Non-pigmented ciliary epithelial cell (primary cell): ENCODE data around the gene GNA12.
A peak's percentile ranks its signal among the peaks of the same experiment; 100 is the strongest.

Experiments used
- DNase-seq: peaks from one replicate; pipeline ENCODE4 v3.0.0-alpha.2; 2010; ENCODE audit warnings: low read depth

The GNA12 gene, protein sequence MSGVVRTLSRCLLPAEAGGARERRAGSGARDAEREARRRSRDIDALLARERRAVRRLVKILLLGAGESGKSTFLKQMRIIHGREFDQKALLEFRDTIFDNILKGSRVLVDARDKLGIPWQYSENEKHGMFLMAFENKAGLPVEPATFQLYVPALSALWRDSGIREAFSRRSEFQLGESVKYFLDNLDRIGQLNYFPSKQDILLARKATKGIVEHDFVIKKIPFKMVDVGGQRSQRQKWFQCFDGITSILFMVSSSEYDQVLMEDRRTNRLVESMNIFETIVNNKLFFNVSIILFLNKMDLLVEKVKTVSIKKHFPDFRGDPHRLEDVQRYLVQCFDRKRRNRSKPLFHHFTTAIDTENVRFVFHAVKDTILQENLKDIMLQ

DNA sequence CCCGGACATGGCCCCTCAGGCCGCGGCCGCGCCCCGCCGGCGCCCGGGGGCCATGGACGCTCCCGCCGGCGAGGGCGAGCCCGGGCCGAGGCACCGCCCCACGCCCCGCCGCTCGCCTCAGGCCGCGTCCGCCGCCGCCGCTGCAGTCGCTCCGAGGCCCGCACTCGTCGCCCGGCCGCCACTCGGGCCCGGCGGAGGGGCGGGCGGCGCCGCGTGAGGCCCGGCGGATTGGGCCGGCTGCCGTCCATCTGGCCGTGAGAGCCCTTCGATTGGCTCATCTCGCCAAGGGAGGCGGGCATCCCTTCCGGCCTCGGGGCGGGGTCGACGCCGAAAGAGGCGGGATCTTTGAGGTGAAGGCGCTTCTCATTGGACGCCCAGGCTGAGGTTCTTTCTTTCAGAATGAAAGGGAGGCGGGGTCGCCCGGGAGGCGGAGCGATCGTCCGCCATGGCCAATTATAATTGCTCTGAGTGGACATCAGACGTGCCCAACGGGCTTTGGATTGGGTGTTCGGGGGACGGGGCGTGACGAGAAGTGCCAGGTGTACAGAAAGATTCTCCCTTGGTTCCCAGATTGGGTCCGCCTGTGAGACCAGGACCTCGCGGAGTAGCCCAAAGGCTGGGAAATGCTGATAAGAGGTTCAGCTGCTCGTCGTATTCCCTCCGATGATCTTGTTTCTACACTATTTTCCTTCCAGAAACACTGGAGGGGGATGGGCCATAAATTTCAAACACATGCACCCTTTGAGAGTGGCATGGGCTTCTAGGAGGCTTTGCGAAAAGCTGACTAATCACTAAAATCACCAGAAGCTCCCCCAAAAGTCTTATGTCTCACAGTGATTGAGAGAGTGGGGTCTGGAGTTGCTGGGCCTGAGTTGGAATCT is at the start of gene GNA12:
GNA12 (minus strand) TSS at position 156 of the 881 bp plus-strand sequence; CDS start at position 9, 147 bp downstream.
- DNase-seq = peak; percentile 91

DNA sequence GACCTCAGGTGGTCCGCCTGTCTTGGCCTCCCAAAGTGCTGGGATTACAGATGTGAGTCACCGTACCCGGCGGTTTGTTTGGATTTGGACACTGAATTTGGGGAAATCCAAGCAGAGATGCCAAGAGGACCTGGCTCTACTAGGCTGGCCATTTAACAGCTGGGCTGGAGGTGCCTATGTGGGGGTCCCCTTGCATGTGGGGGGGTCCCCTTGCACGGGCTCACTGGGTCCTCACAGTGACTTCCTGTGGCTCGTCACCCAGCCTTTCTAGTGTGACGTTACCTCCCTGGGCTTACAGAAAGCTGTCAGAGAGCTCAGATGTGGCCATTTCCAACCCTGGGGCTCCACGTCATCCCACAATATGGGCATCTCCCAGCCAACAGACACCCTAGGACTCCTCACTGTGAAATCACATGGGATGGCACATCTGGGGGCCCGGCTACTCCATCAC is 49.3 kb upstream of the GNA12 start:
- DNase-seq = no peak

DNA sequence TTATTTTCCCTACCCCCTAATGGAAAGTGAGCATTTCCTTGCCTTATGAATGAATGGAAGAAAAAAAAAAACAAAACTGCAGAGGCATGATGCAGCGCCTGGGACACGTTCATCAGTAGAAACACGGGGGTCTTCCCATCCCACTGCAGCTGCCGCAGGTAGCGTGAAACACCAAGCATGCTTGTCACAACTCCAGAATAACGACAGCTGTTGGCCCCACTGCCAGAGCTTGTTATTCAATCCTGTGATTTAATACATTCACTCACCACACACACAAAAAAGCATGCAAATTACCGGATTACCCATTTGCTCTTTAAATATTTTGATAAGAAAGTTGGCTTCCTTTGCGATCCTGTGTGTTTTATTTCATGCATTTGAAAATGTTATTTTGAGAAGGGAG is 48.4 kb upstream of the GNA12 start:
- no peak for DNase-seq

DNA sequence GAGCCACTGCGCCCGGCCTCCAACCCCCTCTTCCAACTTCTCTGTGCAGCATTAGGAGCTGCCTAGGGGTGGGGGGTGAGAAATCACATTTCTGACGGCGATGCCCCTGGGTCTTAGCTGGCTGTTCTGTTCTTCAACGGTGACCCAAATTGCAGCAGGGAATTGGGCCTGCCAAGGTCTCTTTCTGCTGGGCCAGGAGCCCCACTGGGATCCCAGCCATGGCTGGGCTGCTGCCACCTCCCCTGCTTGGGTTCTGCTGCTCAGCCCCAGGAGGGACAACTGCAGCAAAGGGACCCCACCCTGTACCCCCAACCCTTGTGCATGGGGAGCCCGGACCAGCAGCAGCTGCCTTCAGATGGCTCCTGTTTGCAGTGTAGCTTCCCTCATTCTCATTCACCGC is 43.7 kb upstream of the GNA12 start:
- no peak for DNase-seq

DNA sequence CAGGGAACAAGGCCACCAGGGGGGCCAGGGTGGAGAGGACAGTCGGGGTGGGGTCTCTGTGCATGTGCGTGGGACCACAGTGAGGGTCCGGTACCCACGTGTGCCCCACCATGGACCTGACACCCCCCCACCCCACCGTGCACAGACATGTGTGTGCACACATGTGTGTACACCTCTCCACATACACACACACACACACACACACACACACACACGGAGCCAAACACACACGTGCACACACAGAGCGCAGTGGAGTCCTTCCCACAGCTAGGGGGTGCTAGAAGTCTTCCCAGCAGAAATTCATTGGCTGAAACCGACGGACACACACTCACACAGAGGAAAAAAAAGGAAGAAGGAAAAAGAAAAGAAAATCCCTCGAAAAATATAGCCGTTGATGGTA is 42.8 kb upstream of the GNA12 start:
- peak; percentile 70 for DNase-seq

DNA sequence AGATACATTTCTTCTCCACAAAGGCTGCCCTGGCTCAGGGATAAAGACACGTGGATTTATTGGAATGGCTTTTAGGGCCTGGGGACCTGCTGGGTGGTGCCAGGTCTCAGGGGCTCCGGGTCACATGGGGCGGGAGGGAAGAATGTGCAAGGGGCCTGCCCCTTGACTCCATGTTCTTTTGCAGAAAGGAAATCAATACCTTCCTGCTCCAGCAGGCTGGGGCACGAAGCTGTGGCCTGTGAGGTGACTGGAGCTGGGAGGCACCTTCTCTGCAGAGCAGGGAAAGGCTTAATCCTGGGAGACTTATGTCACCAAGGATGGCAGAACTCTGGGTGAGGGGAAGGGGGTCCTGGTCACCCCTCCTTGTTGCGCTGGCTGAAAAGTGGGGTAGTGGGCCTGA is 42.3 kb upstream of the GNA12 start:
- DNase-seq = no peak

DNA sequence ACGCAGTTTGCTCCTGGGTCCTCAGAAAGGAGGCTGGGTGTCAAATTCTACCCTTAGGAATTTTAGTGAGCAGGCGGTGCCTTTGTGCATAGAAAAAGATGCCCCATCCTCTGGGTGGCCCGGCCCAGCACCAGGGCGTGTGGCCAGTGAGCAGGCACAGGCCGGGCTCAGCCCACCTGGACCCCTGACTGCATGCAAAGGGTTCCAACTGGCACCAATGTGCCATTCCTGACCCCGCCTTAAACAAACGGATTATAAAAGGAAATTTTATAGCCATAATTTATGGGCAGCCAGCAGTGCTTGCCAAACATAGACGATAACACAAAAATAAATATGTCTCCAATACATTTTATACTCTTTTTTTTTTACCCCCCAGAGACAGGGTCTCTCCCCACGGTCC is 40.1 kb upstream of the GNA12 start:
- no peak for DNase-seq

DNA sequence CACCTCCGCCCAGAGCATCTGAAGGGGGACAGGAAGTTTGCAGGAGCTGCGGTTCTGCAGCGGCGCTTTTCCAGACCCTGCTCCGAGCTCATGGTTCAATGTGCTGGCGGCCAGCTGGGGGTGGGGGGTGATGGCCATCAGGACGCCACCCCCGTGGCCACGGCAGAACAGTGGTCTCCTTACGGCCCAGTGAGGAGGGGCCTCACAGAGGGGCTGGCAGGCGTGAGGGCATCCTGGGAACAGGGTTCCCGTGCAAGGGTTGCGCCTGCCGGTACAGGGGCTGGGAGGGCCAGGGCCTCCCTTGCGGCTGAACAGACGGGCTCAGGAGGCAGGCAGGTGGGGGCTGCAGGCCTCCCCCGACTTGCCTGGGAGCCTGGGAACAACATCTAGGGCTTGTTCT is 39.0 kb upstream of the GNA12 start:
- no peak for DNase-seq

DNA sequence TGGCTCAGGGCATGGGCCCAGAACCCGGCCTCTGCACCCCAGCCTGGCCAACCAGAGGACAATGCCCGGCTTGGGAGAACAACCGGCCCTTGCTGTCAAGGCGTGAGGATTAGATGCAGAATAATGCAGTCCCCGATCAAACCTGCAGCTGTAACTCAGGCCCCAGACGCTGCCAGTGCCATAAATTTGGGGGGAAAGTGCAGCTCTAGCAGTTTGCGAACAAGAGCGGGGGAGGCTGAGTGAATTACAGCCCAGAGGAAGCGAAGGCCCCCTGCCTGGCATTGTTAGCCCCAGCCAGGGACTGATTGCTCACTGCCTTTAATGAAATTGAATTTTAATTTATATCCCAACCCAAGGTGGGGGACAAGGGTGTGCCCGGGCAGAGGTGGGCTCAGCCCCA is 38.0 kb upstream of the GNA12 start:
- no peak for DNase-seq

DNA sequence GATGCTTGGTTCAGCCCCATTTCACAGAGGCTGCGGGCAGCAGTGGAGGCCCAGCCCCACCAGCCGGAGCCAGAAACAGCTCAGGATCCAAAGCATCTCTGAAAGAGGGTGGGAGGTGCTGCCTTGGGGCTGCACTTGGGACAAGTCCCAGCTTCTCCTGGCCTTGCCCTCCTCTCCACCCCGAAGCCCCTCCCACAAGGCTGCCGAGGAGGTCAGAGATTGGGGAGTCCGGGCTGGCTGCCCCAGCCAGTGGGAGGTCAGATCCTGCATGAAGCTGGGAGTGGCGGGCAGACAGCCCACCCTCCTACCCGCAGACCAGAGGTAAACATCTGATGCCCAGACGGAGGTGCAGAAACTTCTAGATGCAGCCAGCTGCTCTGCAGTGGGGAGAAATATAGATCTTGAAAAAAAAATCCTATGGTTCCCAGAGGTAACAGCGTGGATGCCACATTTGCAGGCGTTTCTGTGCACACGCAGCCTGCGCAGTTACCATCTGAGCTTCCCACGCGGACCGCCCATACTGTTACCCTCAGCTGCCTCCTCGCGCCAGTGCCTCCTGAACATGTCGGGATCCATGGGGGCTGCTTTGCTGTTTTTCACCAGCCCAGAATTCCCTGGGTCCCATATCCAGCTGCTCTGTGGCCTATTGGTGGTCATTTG is 36.9 kb upstream of the GNA12 start:
- DNase-seq = no peak

DNA sequence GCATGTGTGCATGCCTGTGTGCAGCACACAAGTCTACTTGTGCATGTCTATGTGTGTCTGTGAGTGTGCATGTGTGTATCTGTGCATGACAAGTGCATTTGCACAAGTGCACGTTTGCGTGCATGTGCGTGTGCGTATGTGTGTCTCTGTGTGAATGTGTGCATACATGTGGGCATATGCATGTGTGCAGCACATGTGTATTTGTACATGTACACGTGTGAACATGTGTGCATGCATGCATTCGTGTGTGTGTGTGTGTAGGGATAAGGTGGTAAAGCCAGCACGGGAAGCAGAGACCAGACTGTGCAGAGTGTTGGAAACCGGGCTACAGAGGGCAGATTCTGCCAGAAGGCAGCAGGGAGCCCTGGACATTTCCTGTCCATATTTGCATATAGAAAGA is 35.9 kb upstream of the GNA12 start:
- DNase-seq = no peak

DNA sequence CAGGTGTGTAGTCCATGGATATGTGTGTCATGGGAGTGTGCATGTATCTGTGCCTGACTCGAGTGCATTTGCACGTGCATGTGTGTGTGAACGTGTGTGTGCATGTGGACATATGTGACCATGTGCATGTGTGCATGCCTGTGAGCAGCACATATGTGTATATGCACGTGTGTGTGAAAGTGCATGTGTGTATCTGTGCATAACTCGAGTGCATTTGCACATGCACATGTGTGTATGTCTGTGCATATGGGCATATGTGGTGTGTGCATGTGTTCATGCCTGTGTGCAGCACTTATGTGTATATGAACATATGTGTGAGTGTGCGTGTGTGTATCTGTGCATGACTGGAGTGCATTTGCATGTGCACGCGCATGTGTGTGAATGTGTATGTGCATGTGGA is 35.2 kb upstream of the GNA12 start:
- no peak for DNase-seq

DNA sequence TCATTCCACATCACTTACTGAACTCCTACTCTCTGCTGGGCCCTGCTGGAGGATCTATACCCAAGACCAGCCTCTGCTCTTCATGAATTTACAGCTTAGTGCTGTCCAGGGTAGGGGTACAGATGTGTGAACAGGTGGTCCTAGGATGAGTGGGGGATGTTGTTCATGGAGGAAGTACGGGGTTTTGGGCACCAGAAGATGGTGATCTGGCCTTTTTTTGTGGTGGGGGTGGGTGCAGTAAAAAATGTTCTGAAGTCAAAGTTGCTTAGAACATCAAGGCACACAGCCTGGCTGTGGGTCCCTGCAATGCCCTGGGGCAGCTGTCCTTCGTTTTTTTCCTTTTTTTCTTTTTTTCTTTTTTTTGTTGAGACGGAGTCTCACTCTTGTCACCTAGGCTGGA is 34.2 kb upstream of the GNA12 start:
- no peak for DNase-seq

DNA sequence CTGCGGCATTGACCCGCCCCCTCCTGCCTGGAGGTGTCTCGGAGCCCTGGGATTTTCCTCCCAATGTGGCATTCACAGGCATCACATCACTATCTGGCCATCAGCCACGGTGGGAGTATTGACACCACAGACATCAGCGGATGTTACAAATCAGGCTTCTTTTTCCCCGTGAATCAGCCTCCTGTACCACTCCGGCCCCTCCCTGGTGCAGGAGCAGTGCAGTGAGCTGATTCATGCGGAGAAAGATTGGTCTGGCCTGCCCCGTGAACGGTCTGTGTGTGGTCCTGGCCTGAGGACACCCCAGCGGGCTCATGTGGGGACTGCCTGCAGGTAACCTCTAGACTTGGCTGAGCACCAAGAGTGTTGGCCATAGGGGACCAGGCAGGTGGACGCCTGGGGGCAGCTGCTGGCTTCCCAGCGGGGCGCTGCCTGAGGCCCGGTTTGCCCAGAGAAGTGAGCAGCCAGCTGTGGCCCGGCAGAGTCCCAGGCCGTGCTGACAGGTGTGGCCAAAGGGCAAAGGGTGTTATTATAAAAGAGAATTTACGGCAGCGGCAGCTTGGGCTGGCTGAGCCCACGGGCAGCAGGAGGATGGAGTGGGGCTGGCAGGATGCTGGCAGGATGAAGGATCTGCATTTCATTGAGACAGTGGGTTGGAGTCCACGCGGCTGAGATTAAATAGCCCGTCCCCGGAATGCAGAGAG is 32.1 kb upstream of the GNA12 start:
- peak; percentile 65 for DNase-seq

DNA sequence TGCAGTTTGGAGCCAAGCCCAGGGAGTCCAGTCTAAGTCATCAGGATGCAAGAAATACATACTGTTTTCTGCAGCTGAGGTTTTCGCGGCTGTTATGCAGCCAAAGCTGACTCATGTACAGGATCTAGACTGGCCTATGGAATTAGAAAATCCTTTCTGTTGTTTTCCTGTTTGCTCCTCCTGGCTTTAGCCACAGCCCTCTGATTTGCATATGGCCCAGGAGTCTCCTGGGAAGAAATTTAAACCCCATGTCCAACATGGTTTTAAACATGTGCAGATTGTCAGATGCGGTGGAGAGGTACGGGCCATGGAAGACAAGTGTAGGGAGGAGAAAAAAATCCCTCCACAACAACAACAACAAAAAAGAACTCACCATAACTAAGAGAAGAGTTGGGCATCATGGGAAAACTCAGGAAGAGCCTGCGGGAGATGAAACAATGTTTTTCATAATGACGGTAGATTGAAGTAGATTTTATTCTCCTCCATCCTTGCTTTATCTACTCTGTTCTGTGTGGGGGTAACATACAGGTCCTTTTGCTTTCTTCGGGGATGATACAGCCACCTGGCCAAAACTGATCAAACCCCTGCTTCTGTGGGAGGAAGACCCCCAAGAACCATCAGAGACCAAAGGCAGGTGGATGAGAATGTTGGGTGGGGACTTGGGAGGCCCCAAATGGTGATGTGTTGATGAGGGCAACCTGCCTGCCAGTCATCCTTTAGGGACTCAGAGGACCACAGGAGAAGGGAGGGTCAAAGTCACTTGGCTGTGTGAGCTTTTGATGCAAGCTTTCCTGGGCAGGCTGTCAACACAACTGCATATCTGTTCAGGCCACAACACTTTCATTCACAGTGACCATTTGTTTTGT is 29.8 kb upstream of the GNA12 start:
- peak; percentile 88 for DNase-seq

DNA sequence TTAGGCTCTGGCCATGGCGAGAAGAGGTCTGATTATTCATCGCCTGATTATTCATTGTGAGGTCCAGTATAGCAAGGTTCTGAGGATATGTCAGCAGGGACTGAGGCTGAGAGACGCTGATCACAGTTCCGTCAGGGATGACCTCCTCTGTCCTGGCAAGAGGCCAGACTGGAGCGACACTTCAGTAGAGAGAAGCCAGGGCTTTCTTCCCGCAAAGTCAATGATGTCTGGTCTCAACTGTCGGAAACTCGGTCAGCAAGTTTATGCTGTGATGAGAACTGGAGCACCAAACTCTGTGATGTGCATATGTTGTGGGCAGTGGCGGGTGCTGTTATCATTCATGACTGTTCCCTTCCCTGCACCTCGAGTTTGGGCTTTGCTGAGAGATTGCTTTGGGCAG is 29.0 kb upstream of the GNA12 start:
- no peak for DNase-seq

DNA sequence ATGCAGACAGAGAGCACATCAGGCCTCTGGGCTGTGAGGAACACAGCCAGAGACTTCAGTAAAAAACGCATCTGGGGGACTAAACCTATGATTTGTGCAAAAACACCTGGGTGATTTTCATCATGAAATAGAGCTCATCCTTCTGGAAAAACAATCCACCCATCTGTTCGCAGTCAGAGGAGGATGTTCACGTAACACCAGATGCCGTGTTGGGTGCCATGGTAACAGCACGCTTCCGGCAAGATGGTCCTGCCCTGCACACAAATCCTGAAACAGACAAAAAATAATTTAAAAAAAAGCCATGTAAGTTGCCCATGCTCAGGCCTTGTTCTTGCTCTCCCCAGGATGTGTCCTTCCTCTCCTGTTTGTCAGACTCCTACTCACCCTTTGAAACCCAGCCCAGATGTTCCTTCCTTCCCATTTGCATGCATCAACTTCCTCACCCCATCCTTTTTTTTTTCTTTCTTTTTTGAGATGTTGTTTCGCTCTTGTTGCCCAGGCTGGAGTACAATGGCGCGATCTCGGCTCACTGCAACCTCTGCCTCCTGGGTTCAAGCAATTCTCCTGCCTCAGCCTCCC is 28.3 kb upstream of the GNA12 start:
- DNase-seq = no peak

DNA sequence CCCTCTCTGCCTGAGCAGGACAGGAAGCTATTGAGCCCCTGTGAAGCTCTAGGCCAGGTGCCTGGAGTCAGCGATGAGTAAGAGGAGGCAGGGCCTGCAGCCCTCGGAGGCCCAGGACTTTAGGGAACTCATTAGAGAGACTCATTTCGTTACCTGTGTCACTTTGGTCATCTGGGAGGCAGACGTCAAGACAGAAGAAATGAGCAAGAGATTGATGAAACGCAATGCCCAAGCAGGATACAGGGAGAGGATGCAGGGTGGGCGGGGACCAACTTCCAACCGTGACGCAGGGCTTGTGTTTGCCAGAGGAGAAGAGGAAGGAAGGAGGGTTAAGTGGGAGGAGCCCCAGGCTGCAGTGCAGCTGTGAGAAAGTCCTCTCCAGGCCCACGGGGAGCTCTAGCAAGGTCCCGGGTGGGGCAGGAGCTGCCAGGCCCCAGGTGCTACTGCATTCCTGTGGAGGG is 26.4 kb upstream of the GNA12 start:
- DNase-seq = no peak

DNA sequence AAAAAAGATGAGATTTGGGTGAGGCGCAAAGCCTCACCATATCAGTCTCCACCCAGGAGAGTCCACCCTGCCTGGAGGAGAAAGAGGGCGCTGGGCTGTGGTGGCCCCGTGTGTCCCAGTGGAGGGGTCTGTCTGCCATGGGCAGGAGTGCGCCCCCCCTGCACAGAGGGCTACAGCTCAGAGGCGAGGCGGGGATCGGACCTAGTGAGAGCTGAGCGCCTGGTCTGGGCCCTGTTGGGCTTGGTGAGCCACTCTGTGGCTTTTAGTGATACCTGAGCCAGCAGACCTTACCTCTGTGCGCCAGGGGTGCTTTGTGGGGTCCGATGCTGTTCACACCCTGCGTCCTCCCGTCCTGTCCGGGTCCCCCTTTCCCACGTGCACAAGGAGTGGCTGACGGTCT is 25.9 kb upstream of the GNA12 start:
- DNase-seq = no peak

DNA sequence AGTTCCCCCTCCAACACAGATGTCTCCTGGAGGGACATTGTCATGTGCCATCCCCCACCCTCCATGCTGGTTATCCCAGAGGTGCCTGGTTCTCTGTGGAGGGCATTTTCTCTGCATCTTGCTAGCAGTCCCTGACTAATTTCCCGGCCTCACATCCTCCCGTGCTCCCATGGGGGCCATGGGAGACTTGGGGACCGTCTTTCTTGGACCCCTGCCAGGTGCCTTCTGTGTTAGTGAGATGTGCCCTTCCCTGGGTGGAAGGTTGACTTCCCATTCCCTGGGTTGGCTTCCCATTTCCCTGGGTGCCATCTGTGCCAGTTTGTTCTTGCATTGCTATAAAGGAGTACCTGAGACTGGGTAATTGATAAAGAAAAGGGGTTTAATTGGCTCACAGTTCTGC is 22.5 kb upstream of the GNA12 start:
- DNase-seq = no peak
